OCI-LY7 (cell line): ENCODE results near the gene PCK2. TPM values are rescaled to one million over a fixed set of nuclear protein-coding genes. Genes with fewer than 3 reads are reported as not detected.
A peak's percentile ranks its signal among the peaks of the same experiment; 100 is the strongest.

Experiments
- BruUV-seq: library from RNA; stranded (reverse); fragments of 400-500 nt; replicated peaks from 2 replicates; lab custom pipeline; 2021; lab: Mats Ljungman, UMichigan
- CTCF ChIA-PET: fragments of 300-600 bp; sonication (Branson Sonifier 250); formaldehyde crosslinking; loops from one replicate; lab custom pipeline; 2022; ENCODE audit warnings: antibody characterized with exemption; ENCODE audit not compliant: unreplicated experiment; lab: Charles Lee
- POLR2A ChIA-PET: fragments of 300-600 bp; sonication (Branson Sonifier 250); formaldehyde crosslinking; loops from one replicate; lab custom pipeline; 2022; ENCODE audit warnings: antibody characterized with exemption; lab: Charles Lee
- DNase-seq: peaks from one replicate; pipeline ENCODE4 v3.0.0-alpha.2; 2015; ENCODE audit warnings: low spot score
- H2AFZ ChIP-seq: fragments of 200-600 bp; sonication (generic), shearing (Covaris generic); 2 replicates; pipeline ENCODE4 v1.6.1; 2014; ENCODE audit warnings: mild to moderate bottlenecking, antibody characterized with exemption, low read length, moderate library complexity
- H3K27ac ChIP-seq: fragments of 200-600 bp; sonication (generic); 2 replicates; pipeline ENCODE4 v1.5.1; 2014; ENCODE audit warnings: mixed run types, low read depth, mild to moderate bottlenecking, moderate library complexity, low read length, inconsistent platforms; ENCODE audit not compliant: poor library complexity, severe bottlenecking
- H3K36me3 ChIP-seq: fragments of 200-600 bp; sonication (generic); 2 replicates; pipeline ENCODE4 v1.6.1; 2014; ENCODE audit warnings: mild to moderate bottlenecking, antibody characterized with exemption, low read length, moderate library complexity, mixed read lengths; ENCODE audit not compliant: insufficient read depth
- H3K4me1 ChIP-seq: fragments of 200-600 bp; sonication (generic); 2 replicates; pipeline ENCODE4 v1.5.1; 2014; ENCODE audit warnings: mild to moderate bottlenecking, low read length; ENCODE audit not compliant: insufficient read depth, poor library complexity, severe bottlenecking
- H3K4me2 ChIP-seq: fragments of 200-600 bp; sonication (generic); 2 replicates; pipeline ENCODE4 v1.6.1; 2014; ENCODE audit warnings: mild to moderate bottlenecking, low read length
- H3K4me3 ChIP-seq: fragments of 200-600 bp; sonication (generic); 2 replicates; pipeline ENCODE4 v1.5.1; 2014; ENCODE audit warnings: mild to moderate bottlenecking, low read depth, low read length; ENCODE audit not compliant: poor library complexity, severe bottlenecking
- H3K79me2 ChIP-seq: fragments of 200-600 bp; sonication (generic); 2 replicates; pipeline ENCODE4 v1.6.1; 2016; ENCODE audit warnings: low read depth, mild to moderate bottlenecking, low read length, moderate library complexity, mixed read lengths; ENCODE audit not compliant: insufficient read depth
- H3K9me2 ChIP-seq: fragments of 200-600 bp; sonication (generic); 2 replicates; pipeline ENCODE4 v1.6.1; 2016; ENCODE audit warnings: mild to moderate bottlenecking, low read length, mixed read lengths; ENCODE audit not compliant: insufficient read depth
- H3K9me3 ChIP-seq: fragments of 200-600 bp; sonication (generic); 2 replicates; pipeline ENCODE4 v1.6.1; 2014; ENCODE audit warnings: mild to moderate bottlenecking, mixed run types, low read length, mixed read lengths
- H4K20me1 ChIP-seq: fragments of 200-600 bp; sonication (generic); 2 replicates; pipeline ENCODE4 v1.6.1; 2014; ENCODE audit warnings: mild to moderate bottlenecking, antibody characterized with exemption, low read length, moderate library complexity, mixed read lengths; ENCODE audit not compliant: insufficient read depth
- EZH2phosphoT487 ChIP-seq: fragments of 200-600 bp; sonication (generic); IDR thresholded peaks from 2 replicates; pipeline ENCODE4 v1.6.1; 2018; ENCODE audit warnings: low read depth, borderline replicate concordance, mild to moderate bottlenecking, mixed run types, antibody characterized with exemption, low read length, moderate library complexity, mixed read lengths
- intact Hi-C: fragments of 100-400 bp; cut with micrococcal nuclease; formaldehyde crosslinking; loops from one replicate; pipeline ENCODE4 v1.10.0; 2022; ENCODE audit not compliant: unreplicated experiment
- total RNA-seq, 2 experiments: library from RNA; depleted of rRNA in 1 of 2; stranded (reverse); fragments of >200 nt in 1 of 2; shearing (Covaris generic) in 1 of 2; gene quantifications; 2 replicates each; pipeline ENCODE4 v1.2.3, GENCODE V29; 2014 to 2022
- TF ChIP-seq, protein P1 (sequence below): fragments of 200-600 bp; sonication (generic); conservative IDR thresholded peaks from 2 replicates; pipeline ENCODE4 v1.5.1; 2014; ENCODE audit warnings: mild to moderate bottlenecking, antibody characterized with exemption, low read length, moderate library complexity, mixed read lengths

Gene PCK2
- total RNA-seq, 2 experiments from 2014 or later = 43.6 to 130 TPM

DNA sequence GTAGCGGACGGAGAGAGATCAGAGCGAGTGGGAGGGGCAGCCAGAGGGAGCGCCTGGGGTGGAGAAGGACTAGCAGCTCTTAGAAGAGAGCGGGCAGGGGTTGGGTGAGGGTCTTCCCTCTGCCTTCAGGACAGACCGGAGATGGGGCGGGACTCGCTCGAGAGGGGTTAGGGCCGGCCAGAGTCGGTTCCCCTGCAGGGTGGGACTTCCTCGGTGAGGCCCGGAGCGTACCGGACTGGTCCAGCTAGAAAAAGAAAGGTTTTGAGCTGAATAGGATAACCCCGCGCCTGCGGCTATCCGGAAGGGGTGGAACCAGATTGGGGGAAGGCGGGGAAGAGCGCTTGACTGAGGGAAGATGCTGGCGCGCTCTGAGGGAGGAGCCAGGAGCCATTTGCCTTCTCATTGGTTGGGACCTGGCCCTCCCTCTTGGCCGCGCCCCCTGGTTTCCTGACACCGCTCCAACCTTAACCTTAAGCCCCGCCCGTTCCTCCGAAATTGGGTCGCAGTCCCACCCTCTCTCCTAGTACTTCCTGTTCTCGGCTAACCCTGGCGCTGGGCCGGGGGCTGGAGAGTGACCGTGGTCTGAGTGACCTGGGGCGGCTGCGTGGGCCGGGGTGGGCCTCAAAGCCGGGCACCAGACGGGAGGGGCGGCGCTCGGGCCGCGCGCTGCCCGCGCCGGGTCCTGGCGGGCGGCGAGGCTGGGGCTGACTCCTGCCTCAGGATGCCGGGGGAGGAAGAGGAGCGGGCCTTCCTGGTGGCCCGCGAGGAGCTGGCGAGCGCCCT, 53.1 kb downstream of the PCK2 start, which contains the start of gene RNF31:
Gene RNF31, plus strand, starts transcription at position 521 of the 783 bp plus-strand sequence. Its CDS starts 201 bp downstream, at position 722.
- H3K4me1 ChIP-seq = peaks cover 20% of the 10 kb centered on the region
- no TSS peak for BruUV-seq
- peak within 1 kb of the TSS; percentile 76; the same call in 1 of the 2 replicates for H2AFZ ChIP-seq
- peak within 1 kb of the TSS; percentile 82 for H3K27ac ChIP-seq
- H3K79me2 ChIP-seq = peaks cover 19% of the 10 kb centered on the region; the same call in 1 of the 2 replicates
- no peaks in the 10 kb centered on the region for H4K20me1 ChIP-seq
- intact Hi-C loops = loop anchor here (1.0 to 10.0 kb wide), 5 partner anchors 14 to 842 kb away; partner anchors contain the start of genes BCL2L2, CHMP4A, IRF9 and PCK2
- peak within 1 kb of the TSS; percentile 96 for H3K4me2 ChIP-seq
- peak; percentile 99 for DNase-seq
- H3K36me3 ChIP-seq = peaks cover 57% of the 10 kb centered on the region
- ChIA-PET CTCF (interaction anchor here (1.1 to 1.3 kb wide), 2 partner anchors 14 to 95 kb away, joined by 3 to 4 read pairs; partner anchors contain the start of genes IRF9 and TINF2), POLR2A (interaction anchor here (0.5 to 3.9 kb wide), 14 partner anchors 9 to 124 kb away, joined by 3 to 32 read pairs (median 5); partner anchors contain the start of genes CHMP4A, DCAF11, IPO4 and IRF9)
- no peaks in the 10 kb centered on the region for H3K9me3 ChIP-seq
- TF ChIP-seq, protein P1, sequence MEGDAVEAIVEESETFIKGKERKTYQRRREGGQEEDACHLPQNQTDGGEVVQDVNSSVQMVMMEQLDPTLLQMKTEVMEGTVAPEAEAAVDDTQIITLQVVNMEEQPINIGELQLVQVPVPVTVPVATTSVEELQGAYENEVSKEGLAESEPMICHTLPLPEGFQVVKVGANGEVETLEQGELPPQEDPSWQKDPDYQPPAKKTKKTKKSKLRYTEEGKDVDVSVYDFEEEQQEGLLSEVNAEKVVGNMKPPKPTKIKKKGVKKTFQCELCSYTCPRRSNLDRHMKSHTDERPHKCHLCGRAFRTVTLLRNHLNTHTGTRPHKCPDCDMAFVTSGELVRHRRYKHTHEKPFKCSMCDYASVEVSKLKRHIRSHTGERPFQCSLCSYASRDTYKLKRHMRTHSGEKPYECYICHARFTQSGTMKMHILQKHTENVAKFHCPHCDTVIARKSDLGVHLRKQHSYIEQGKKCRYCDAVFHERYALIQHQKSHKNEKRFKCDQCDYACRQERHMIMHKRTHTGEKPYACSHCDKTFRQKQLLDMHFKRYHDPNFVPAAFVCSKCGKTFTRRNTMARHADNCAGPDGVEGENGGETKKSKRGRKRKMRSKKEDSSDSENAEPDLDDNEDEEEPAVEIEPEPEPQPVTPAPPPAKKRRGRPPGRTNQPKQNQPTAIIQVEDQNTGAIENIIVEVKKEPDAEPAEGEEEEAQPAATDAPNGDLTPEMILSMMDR = no peak
- no peaks in the 10 kb centered on the region for H3K9me2 ChIP-seq
- H3K4me3 ChIP-seq = peak within 1 kb of the TSS; percentile 94

GRCh38 chr14:24147761-24148428, 53.8 kb downstream of the PCK2 start:
- DNase-seq = no peak
- no peaks in the 10 kb centered on the region for H3K9me2 ChIP-seq
- BruUV-seq = TSS peak; percentile 70
- CTCF ChIA-PET = interaction anchor here (1.1 kb wide), 1 partner anchor 13 kb away, joined by 4 read pairs; the partner anchor contains the start of gene IRF9
- no peak for TF ChIP-seq EZH2phosphoT487
- TF ChIP-seq, protein P1 = no peak
- POLR2A ChIA-PET = interaction anchor here (0.7 to 3.9 kb wide), 6 partner anchors 12 to 53 kb away, joined by 3 to 32 read pairs (median 18); partner anchors contain the start of genes DCAF11, IRF9, NRL and PCK2
- peaks cover 60% of the 10 kb centered on the region for H3K36me3 ChIP-seq
- H4K20me1 ChIP-seq = no peaks in the 10 kb centered on the region
- H3K4me2 ChIP-seq = peak overlapping the region; percentile 91
- H3K4me1 ChIP-seq = peaks cover 17% of the 10 kb centered on the region
- H3K4me3 ChIP-seq = peak overlapping the region; percentile 94
- H3K9me3 ChIP-seq = no peaks in the 10 kb centered on the region
- intact Hi-C loops = loop anchor here (1.0 to 10.0 kb wide), 4 partner anchors 13 to 843 kb away; partner anchors contain the start of genes BCL2L2, CHMP4A, IRF9 and PPP1R3E
- peak overlapping the region; percentile 82 for H3K27ac ChIP-seq
- H3K79me2 ChIP-seq = peaks cover 19% of the 10 kb centered on the region; the same call in 1 of the 2 replicates
- peak overlapping the region; percentile 47; the same call in 1 of the 2 replicates for H2AFZ ChIP-seq
